GM19351 (cell line): Measurements from ENCODE around the gene CACFD1.

Experiments used
- ATAC-seq: cut with Tn5 transposase; IDR thresholded peaks from one replicate; pipeline ENCODE4 v1.9.1; 2021; ENCODE audit warnings: mild to moderate bottlenecking, moderate library complexity; ENCODE audit not compliant: unreplicated experiment

CACFD1 gene

DNA sequence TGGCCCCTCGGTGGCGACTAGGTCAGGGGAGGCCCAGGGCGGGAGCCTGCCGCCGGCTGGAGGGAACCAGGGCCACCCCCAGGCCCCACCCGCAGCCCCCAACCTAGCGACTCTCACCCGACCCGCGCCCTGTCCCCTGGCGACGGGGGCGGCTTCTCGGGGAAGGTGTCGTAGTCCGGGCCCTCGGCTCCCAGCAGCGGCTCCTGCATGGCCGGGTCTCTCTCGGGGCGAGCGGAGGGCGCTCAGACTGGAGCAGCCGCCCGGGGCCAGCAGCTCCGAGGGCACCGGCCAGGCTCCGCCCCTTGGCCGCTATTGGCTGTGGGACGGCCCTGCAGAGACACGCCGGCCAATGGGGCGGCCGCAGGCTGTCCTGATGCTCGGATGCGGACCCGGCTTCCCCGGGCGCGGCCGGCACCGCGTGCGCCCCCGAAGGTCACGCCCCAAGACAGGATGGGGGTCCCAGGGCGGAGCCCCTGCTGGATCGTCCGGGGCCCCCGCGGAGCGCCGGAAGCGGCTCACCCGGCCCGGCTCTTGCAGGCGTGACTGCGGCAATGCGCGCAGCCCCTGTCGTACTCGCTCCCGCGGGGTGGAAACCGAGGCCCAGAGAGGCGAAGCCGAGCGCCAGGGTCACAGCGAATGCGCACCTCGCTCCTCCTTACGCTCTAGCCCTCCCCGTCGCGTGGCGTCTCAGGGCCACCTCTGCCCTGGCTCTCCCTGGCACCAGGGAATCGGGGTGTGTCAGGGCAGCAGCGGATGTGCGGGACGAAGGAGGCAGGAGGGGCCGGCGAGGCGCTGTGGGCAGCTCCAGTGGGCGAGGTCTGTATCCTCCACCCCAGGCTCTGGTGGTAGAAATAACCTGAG lies 19.3 kb downstream of the CACFD1 start, which contains the start of gene SLC2A6:
Gene SLC2A6 (minus strand): TSS at position 249 of the 861 bp plus-strand sequence. CDS start 40 bp downstream, at position 209.
- ATAC-seq: peak; percentile 91

DNA sequence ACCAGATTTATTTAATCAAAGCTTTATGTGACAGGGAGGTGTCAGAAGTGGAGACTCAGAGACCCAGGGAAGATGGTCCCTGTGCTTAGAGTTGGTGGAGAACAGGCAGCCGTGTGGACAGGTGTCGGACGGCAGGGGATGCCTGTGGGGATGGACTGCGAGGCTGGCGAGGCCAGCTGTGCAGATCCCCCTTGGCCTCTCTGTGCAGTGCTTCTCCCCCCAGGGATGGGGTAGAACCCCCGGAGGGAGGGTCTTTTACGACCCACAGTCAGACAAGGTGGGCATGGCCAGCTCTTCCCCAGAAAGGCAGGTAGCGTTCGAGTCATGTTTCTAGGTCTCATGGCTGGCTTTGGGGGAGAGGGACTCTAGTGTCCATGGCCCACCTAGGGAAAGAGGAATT lies 23.8 kb downstream of the CACFD1 start:
- no peak for ATAC-seq

GRCh38 chr9:133484671-133485437 lies 25.1 kb downstream of the CACFD1 start:
- ATAC-seq: no peak

GRCh38 chr9:133485531-133486260 lies 25.9 kb downstream of the CACFD1 start:
- ATAC-seq: no peak

DNA sequence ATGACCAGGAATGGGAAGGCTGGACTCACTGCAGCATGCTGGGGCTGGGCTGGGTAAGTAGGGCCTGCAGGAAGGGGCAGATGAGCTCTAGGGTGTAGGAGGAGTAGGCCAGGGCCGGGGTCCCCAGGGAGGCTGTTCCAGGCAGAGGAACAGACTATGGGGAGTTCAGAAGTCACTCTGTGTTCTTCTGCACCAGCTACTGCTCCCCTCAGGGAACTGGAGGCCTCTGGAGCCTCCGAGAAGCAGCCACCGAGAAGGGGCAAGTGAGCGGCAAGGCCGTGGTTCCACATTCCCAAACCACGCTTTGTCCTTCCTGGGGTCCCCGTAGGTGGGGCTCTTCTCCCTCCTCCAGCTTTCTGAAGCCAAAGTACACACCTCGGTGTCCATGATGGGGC lies 27.6 kb downstream of the CACFD1 start:
- ATAC-seq: no peak

GRCh38 chr9:133488686-133489252 lies 29.0 kb downstream of the CACFD1 start:
- no peak for ATAC-seq

- ATAC-seq: no peak
Measured at GRCh38 chr9:133489253-133490190, 29.7 kb downstream of the CACFD1 start.

DNA sequence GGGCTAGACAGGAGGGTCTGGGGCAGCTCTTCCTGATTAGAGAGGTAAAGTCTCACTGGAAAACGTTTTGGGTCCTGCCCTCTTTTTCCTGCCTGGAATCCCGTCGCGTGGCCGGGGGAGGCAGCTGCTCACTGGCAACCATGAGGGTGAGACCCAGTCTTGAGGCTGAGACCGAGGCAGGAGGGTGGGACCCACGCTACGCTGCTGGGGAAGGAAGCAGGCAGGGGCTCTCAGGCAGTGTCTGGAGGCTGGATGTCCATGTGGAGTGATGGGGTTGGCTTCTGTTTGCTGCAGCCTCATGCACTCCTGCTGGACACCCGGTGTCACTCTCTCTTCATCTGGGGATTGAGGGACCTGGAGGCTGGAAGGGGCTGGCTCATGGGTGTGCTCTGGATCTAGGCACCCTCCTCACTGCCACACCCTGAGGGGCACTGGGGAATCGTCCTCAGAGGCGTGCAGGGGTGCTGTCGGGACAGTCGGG lies 30.5 kb downstream of the CACFD1 start:
- no peak for ATAC-seq

DNA sequence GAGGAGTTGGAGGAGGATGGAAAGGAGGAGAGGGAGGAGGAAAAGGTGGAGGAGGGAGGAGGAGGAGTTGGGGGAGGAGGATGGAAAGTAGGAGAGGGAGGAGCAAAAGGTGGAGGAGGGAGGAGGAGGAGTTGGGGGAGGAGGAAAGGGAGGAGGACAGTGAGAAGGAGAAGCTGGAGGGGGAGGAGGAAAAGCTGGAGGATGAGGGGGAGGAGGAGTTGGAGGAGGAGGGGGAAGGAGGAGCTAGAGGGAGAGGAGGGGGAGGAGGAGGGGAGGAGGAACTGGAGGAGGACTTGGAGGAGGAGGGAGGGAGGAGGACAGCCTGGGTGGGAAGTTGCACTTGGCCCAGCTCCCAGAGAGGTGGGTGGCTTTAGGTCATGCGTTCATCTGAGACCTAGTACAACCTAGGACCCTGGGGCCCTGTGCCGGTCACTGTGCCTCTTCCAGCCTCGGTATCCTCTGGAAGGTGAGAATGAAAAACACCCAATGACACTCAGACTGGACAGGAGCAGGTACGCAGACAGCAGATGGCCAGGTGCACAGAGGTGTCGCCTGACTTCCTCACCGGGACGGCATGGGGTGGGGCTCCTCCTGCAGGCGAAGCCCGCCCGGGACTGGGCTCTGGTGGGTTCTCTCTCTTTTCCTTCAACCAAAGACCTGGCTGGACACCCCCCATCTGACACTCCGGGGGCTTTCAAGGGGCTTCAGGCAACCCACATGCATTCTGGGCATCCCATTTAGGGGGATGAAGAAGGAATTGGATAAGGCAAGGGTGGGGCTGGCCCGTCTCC lies 31.3 kb downstream of the CACFD1 start:
- ATAC-seq: no peak

GRCh38 chr9:133491656-133491925 lies 31.8 kb downstream of the CACFD1 start:
- ATAC-seq: no peak

GRCh38 chr9:133492061-133493021 lies 32.6 kb downstream of the CACFD1 start:
- ATAC-seq: no peak

DNA sequence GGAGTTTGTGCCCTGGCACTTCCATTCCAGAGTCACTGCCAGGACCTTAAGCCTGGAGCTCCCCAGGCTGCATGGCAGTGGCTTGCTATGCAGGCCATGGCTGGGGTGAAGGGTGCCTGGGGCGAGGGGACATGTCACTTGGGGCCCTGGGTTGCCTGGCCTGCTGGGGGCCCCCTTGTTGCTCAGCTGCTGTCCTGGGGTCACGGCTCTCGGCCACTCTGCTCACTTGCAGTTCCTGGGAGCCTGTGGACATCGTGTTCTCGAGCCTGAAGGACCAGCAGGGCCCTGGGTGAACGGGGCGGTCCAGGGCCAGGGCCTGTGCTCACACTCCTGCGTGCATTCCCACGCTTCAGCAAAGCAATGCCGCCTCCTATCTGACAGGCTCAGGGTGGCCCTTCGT lies 33.6 kb downstream of the CACFD1 start:
- no peak for ATAC-seq

DNA sequence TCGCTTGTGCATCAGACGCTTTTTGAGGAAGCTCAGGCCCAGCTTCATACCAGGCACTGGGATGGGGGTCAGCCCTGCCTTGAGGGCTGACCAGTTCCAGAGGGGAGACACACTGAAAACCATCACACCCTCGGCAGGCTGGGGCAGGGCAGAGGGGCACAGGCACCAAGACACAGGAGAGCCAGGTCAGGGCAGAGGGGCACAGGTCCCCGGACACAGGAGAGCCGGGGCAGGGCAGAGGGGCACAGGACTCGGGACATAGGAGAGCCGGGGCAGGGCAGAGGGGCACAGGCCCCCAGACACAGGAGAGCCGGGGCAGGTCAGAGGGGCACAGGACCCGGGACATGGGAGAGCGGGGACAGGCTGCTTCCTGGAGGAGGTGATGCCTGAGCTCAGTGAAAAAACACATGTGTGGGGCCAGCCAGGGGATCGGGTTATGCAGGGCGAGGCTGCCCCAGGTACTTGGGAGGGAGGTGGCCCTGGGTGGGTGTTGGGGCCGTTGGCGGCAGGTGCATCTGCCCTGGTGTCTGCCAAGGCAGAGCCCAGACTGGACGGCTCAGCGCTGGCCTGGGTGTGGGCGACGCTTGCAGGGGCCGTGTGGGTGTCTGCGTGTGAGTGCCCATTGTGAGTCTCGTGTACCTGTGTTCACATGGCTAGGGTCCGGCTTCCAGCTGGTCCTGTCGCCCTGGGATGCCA lies 34.2 kb downstream of the CACFD1 start:
- no peak for ATAC-seq

GRCh38 chr9:133494636-133495326 lies 35.0 kb downstream of the CACFD1 start:
- no peak for ATAC-seq

GRCh38 chr9:133495327-133496293 lies 35.8 kb downstream of the CACFD1 start:
- no peak for ATAC-seq
